Caco-2 (cell line): ENCODE results near the gene SHROOM3. TPM values are rescaled to one million over a fixed set of nuclear protein-coding genes. Genes with fewer than 3 reads are reported as not detected.
A peak's percentile ranks its signal among the peaks of the same experiment; 100 is the strongest.

Source experiments
- BruUV-seq: library from RNA; stranded (reverse); fragments of 400-500 nt; replicated peaks from 2 replicates; lab custom pipeline; 2021; lab: Mats Ljungman, UMichigan
- CTCF ChIA-PET: fragments of 300-600 bp; sonication (Branson Sonifier 250); formaldehyde crosslinking; loops from one replicate; lab custom pipeline; 2022; ENCODE audit warnings: antibody characterized with exemption; lab: Charles Lee
- POLR2A ChIA-PET: fragments of 300-600 bp; sonication (Branson Sonifier 250); formaldehyde crosslinking; loops from one replicate; lab custom pipeline; 2022; ENCODE audit warnings: antibody characterized with exemption; lab: Charles Lee
- DNase-seq, 2 experiments: peaks; one replicate each; pipeline versions ENCODE4 v3.0.0 to v3.0.0-alpha.2; 2020 to 2022
- H3K27me3 ChIP-seq: replicated peaks from 2 replicates; pipeline ENCODE4 v1.6.0; 2011; ENCODE audit warnings: low read length; ENCODE audit not compliant: control insufficient read depth, insufficient read depth
- H3K36me3 ChIP-seq: 2 replicates; pipeline ENCODE4 v1.5.1; 2011; ENCODE audit warnings: low read length; ENCODE audit not compliant: control insufficient read depth, insufficient read depth
- H3K4me1 ChIP-seq: fragments of 250-450 bp; sonication (Bioruptor Pico); 2 replicates; pipeline ENCODE4 v1.5.1; 2020; ENCODE audit warnings: mild to moderate bottlenecking
- H3K4me3 ChIP-seq: 2 replicates; pipeline ENCODE4 v1.5.1; 2011; ENCODE audit warnings: low read depth, mild to moderate bottlenecking, control low read depth, low read length
- H3K9me3 ChIP-seq: fragments of 250-450 bp; sonication (Bioruptor Pico); 2 replicates; pipeline ENCODE4 v1.5.1; 2020; ENCODE audit warnings: mild to moderate bottlenecking, moderate library complexity
- H3K27ac Mint-ChIP-seq: one replicate; pipeline ENCODE4 v1.8.0; 2022; ENCODE audit warnings: mixed read lengths; ENCODE audit not compliant: unreplicated experiment
- H3K27me3 Mint-ChIP-seq: one replicate; pipeline ENCODE4 v1.8.0; 2022; ENCODE audit warnings: mixed read lengths; ENCODE audit not compliant: insufficient read depth, unreplicated experiment
- H3K36me3 Mint-ChIP-seq: one replicate; pipeline ENCODE4 v1.8.0; 2022; ENCODE audit warnings: mild to moderate bottlenecking, mixed read lengths; ENCODE audit not compliant: insufficient read depth, unreplicated experiment
- H3K4me1 Mint-ChIP-seq: one replicate; pipeline ENCODE4 v1.8.0; 2022; ENCODE audit warnings: low read depth, mixed read lengths; ENCODE audit not compliant: unreplicated experiment
- H3K4me3 Mint-ChIP-seq: one replicate; pipeline ENCODE4 v1.8.0; 2022; ENCODE audit warnings: mild to moderate bottlenecking, moderate library complexity, mixed read lengths; ENCODE audit not compliant: unreplicated experiment
- H3K9me3 Mint-ChIP-seq: one replicate; pipeline ENCODE4 v1.8.0; 2022; ENCODE audit warnings: mixed read lengths; ENCODE audit not compliant: unreplicated experiment
- intact Hi-C: fragments of 100-400 bp; cut with micrococcal nuclease; formaldehyde crosslinking; loops from one replicate; pipeline ENCODE4 v1.10.0; 2022; ENCODE audit not compliant: unreplicated experiment
- total RNA-seq: library from RNA; stranded (reverse); gene quantifications from 2 replicates; pipeline ENCODE4 v1.2.3, GENCODE V29; 2022
- TF ChIP-seq, protein P1 (sequence below), 2 experiments: fragments of 200-600 bp in 1 of 2; IDR thresholded peaks; 1 replicate in 1 of 2; 2 replicates in 1 of 2; pipeline versions ENCODE4 v1.5.1 to v1.8.0; 2011 to 2022; ENCODE audit warnings: antibody characterized with exemption in 1 of 2, control low read depth in 1 of 2, inconsistent platforms in 1 of 2, low read depth in 1 of 2, low read length in 1 of 2, mild to moderate bottlenecking in 1 of 2, moderate library complexity in 1 of 2; ENCODE audit not compliant: insufficient read depth in 1 of 2, severe bottlenecking in 1 of 2, unreplicated experiment in 1 of 2

The SHROOM3 gene
- total RNA-seq, 1 experiment from 2014 or later = 16.3 TPM

DNA sequence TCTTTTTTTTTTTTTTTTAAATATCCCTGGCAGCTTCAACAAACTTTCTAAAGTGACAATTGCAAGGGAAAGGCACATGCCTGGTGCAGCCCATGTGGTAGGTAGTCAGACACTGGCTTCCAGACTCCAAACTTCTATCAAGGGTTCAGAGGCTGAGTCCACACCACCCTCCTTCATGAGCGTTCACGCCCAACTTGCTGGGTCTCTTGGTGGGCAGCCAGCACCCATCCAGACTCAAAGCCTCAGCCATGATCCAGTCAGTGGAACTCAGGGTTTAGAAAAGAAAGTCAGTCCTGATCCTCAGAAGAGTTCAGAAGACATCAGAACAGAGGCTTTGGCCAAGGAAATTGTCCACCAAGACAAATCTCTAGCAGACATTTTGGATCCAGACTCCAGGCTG is 321.4 kb downstream of the SHROOM3 start:
- Mint-ChIP-seq H3K4me1 (peaks cover 6% of the 10 kb centered on the region), H3K27ac (no peak overlapping the region), H3K27me3 (no peaks in the 10 kb centered on the region), H3K9me3 (no peaks in the 10 kb centered on the region), H3K36me3 (peaks cover 11% of the 10 kb centered on the region), H3K4me3 (no peak overlapping the region)
- DNase-seq = no peak
- no peak overlapping the region for H3K4me3 ChIP-seq
- intact Hi-C loops = no loop called here
- H3K36me3 ChIP-seq = no peaks in the 10 kb centered on the region
- TF ChIP-seq, protein P1, sequence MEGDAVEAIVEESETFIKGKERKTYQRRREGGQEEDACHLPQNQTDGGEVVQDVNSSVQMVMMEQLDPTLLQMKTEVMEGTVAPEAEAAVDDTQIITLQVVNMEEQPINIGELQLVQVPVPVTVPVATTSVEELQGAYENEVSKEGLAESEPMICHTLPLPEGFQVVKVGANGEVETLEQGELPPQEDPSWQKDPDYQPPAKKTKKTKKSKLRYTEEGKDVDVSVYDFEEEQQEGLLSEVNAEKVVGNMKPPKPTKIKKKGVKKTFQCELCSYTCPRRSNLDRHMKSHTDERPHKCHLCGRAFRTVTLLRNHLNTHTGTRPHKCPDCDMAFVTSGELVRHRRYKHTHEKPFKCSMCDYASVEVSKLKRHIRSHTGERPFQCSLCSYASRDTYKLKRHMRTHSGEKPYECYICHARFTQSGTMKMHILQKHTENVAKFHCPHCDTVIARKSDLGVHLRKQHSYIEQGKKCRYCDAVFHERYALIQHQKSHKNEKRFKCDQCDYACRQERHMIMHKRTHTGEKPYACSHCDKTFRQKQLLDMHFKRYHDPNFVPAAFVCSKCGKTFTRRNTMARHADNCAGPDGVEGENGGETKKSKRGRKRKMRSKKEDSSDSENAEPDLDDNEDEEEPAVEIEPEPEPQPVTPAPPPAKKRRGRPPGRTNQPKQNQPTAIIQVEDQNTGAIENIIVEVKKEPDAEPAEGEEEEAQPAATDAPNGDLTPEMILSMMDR (IDR thresholded peaks at IDR 0.05; ENCODE audit: insufficient read depth in 1 of 2, low read depth in 1 of 2, low read length in 1 of 2, severe bottlenecking in 1 of 2, unreplicated experiment in 1 of 2) = no peak
- no peaks in the 10 kb centered on the region for H3K4me1 ChIP-seq
- H3K9me3 ChIP-seq = no peaks in the 10 kb centered on the region
- no peaks in the 10 kb centered on the region for H3K27me3 ChIP-seq
- ChIA-PET POLR2A (interaction anchor here (0.6 kb wide), 1 partner anchor 765 kb away, joined by 4 read pairs; no protein-coding TSS in a partner anchor), CTCF (interaction anchor here (0.6 kb wide), 1 partner anchor 170 kb away, joined by 3 read pairs; no protein-coding TSS in a partner anchor)
- no TSS peak for BruUV-seq

DNA sequence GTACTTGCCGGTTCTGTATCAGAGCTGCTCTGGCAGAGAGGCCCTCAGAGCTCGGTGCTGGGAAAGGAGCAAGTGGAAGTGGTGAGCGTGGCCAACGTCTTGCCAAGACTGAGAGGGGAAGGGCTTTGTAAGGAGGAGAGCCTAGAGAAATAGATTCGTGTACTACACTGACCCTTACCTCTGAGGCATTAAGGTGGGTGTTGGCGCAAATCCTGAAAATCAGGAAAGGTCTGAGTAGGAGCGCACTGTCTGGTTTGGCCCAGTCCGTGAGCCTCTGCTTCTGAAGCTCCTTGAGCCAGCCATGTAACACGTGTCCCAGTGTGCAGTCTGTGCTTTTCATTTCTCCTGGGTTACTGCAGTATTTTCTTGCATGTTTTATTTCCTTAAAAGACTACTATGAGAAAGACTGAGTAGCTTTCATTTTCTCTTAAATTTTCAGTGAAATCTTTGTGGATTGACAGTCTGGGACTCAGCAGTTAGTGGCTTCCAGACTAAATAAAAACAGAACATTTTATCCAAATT is 322.4 kb downstream of the SHROOM3 start:
- no TSS peak for BruUV-seq
- Mint-ChIP-seq H3K4me1 (peaks cover 6% of the 10 kb centered on the region), H3K9me3 (no peaks in the 10 kb centered on the region), H3K36me3 (peaks cover 14% of the 10 kb centered on the region), H3K4me3 (no peak overlapping the region), H3K27ac (no peak overlapping the region), H3K27me3 (no peaks in the 10 kb centered on the region)
- Histone ChIP-seq H3K9me3 (no peaks in the 10 kb centered on the region), H3K4me3 (no peak overlapping the region), H3K4me1 (no peaks in the 10 kb centered on the region), H3K36me3 (no peaks in the 10 kb centered on the region), H3K27me3 (no peaks in the 10 kb centered on the region)
- TF ChIP-seq, protein P1 (IDR thresholded peaks at IDR 0.05; ENCODE audit: insufficient read depth in 1 of 2, low read depth in 1 of 2, low read length in 1 of 2, severe bottlenecking in 1 of 2, unreplicated experiment in 1 of 2) = no peak
- CTCF ChIA-PET = interaction anchor here (0.6 to 1.2 kb wide), 16 partner anchors 21 to 1390 kb away, joined by 3 to 12 read pairs (median 3); partner anchors contain the start of gene SOWAHB
- intact Hi-C loops = no loop called here
- no peak for DNase-seq
- POLR2A ChIA-PET = no interaction called here

DNA sequence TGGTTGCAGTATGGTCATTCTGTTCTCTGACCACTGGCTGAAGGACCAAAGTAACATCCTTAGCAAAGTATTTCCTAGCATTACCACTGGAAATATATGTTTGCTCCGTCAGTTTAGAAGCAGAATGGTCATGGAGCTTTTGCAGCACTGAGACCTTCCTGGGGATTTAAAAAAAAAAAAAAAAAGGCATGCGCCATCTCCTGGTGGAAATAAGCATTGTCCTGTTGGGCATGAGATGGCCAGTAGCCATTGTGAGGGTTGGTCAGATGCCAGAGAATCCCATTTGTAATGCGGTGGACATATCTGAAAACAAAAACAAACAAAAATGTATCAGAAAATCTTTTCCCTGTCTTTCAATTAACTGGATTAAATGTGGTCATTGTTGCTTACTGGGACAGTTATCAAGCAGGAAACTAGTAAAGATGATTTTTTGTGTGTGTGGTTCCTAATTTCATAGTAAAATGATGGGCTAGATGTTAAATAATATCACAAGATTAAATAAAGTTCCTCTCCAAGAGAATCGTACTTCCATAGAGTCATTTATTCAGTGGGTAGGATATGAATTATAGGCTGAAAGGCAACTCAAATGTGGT is 323.4 kb downstream of the SHROOM3 start:
- H3K36me3 ChIP-seq = no peaks in the 10 kb centered on the region
- H3K36me3 Mint-ChIP-seq = peaks cover 14% of the 10 kb centered on the region
- CTCF ChIA-PET = interaction anchor here (0.6 to 1.2 kb wide), 16 partner anchors 22 to 1391 kb away, joined by 3 to 12 read pairs (median 3); partner anchors contain the start of gene SOWAHB

More for the DNA sequence above, 323.4 kb downstream of the SHROOM3 start:
- no peaks in the 10 kb centered on the region; the same call in 1 of the 2 replicates for H3K4me1 ChIP-seq
- Mint-ChIP-seq H3K9me3 (no peaks in the 10 kb centered on the region), H3K27me3 (no peaks in the 10 kb centered on the region), H3K4me3 (no peak overlapping the region), H3K27ac (no peak overlapping the region), H3K4me1 (peaks cover 6% of the 10 kb centered on the region)
- intact Hi-C loops = loop anchor here (1.0 kb wide), 1 partner anchor 247 kb away; no protein-coding TSS in a partner anchor
- BruUV-seq = no TSS peak
- no peaks in the 10 kb centered on the region for H3K9me3 ChIP-seq
- H3K4me3 ChIP-seq = no peak overlapping the region
- DNase-seq = peak in 1 of 2 experiments; percentile 36
- TF ChIP-seq, protein P1 (IDR thresholded peaks at IDR 0.05; ENCODE audit: insufficient read depth in 1 of 2, low read depth in 1 of 2, low read length in 1 of 2, severe bottlenecking in 1 of 2, unreplicated experiment in 1 of 2) = peak; percentile 57 to 65
- H3K27me3 ChIP-seq = no peaks in the 10 kb centered on the region
- POLR2A ChIA-PET = no interaction called here
